Measurements from ENCODE around the gene SLC41A3.

The SLC41A3 gene

DNA sequence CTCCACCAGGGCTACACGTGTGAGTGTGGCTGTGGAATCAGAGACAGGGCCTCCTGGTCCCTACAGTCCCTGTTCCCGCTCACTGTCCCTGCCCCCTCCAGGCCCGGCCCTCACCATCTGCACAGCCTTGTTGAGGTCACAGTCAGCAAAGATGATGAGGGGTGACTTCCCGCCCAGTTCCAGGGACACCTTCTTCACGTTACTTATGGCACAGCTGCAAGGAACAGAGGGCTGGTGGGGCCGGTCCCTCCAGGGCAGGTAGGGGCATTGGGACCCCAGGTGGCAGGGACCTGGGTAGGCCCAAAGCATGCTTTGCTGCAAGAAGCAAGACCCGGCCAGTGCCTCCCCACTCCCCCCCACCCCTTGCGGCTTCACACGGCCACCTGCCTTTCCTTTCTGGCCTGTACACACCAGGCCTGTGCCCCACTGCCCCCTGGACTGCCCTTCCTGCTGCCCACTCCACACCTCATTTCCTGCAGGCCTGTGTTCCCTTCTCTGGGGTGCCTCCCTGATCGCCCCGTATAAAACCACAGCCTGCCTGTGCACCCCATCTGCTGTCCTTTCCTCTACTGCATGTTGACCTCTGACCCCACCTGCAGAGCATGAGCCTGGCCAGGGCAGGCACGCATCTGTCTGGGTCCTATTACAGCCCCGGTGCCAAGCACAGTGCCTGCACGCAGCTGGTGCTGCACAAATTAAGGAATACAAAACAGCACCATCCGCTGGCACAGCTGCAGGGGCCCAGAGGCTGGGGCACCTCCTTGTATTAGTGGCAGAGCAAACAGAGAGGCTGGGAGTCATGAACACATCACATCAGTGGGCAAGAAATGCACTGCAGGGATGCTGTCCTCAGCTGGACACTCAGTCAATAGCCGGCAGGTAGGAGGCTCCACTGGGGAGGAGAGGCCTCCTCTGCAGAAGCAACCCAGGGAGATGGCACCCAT lies 30.8 kb upstream of the SLC41A3 start:
- Histone ChIP-seq H3K27me3 (ENCODE audit: insufficient read depth, low read length, poor library complexity, severe bottlenecking) (no peaks in the 10 kb centered on the region), H3F3A (ENCODE audit: low read depth) (no peaks in the 10 kb centered on the region), H3K4me3 (ENCODE audit: low read length, poor library complexity, severe bottlenecking) (no peak overlapping the region), H3K79me2 (ENCODE audit: insufficient read depth, low read length) (no peaks in the 10 kb centered on the region), H3K9ac (ENCODE audit: low read depth, low read length, poor library complexity, severe bottlenecking) (no peak overlapping the region), H2AFZ (ENCODE audit: low read length) (no peak overlapping the region), H4K20me1 (ENCODE audit: insufficient read depth, low read length, poor library complexity, severe bottlenecking) (no peaks in the 10 kb centered on the region), H3K9me3 (ENCODE audit: insufficient read depth, low read depth, low read length) (no peaks in the 10 kb centered on the region), H3K9me2 (replicated peaks; ENCODE audit: low read depth, low read length) (no peaks in the 10 kb centered on the region), H3K4me1 (ENCODE audit: insufficient read depth, low read length, poor library complexity, severe bottlenecking) (no peaks in the 10 kb centered on the region), H3K4me2 (ENCODE audit: low read depth, low read length, poor library complexity, severe bottlenecking) (no peak overlapping the region), H3K36me3 (ENCODE audit: insufficient read depth, low read length) (no peaks in the 10 kb centered on the region)
- TF ChIP-seq EZH2phosphoT487 (IDR thresholded peaks at IDR 0.05; ENCODE audit: borderline replicate concordance), result no peak
- TF ChIP-seq, protein P1, sequence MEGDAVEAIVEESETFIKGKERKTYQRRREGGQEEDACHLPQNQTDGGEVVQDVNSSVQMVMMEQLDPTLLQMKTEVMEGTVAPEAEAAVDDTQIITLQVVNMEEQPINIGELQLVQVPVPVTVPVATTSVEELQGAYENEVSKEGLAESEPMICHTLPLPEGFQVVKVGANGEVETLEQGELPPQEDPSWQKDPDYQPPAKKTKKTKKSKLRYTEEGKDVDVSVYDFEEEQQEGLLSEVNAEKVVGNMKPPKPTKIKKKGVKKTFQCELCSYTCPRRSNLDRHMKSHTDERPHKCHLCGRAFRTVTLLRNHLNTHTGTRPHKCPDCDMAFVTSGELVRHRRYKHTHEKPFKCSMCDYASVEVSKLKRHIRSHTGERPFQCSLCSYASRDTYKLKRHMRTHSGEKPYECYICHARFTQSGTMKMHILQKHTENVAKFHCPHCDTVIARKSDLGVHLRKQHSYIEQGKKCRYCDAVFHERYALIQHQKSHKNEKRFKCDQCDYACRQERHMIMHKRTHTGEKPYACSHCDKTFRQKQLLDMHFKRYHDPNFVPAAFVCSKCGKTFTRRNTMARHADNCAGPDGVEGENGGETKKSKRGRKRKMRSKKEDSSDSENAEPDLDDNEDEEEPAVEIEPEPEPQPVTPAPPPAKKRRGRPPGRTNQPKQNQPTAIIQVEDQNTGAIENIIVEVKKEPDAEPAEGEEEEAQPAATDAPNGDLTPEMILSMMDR (conservative IDR thresholded peaks at IDR 0.05; ENCODE audit: low read length), result no peak

DNA sequence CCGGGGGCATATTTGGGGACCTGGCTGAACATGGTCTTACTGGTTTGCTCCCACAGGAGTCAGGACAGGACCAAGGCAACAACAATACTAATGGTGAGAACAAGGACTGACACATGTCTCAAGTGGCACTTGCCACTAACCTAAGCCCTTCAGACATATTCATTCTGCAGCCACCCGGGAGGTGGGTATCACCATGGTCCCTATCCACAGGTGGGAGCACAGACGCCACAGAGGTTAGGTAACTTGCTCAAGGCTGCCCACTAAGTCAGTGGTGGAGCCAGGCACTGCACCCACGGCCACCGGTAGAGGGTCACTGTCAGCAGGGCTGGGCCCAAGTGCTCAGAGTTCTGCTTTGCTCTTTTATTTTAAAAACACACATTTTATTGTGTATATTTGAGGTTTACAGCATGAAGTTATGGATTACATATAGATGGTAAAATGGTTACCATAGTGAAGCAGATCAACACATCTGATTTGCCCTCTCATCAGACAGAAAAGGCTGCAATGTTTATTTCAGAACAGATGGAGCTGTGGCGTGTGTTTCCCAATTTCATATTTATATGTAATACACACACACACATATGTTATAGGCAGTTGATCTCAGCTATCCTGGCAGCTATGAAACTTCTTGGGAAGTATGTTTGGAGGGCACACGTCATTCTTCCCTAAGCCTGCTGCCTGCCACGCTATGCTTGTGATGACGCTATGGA lies 30.0 kb upstream of the SLC41A3 start:
- Histone ChIP-seq H3F3A (ENCODE audit: low read depth) (no peaks in the 10 kb centered on the region), H3K4me1 (ENCODE audit: insufficient read depth, low read length, poor library complexity, severe bottlenecking) (no peaks in the 10 kb centered on the region), H3K79me2 (ENCODE audit: insufficient read depth, low read length) (no peaks in the 10 kb centered on the region), H3K4me2 (ENCODE audit: low read depth, low read length, poor library complexity, severe bottlenecking) (no peak overlapping the region), H3K9me2 (replicated peaks; ENCODE audit: low read depth, low read length) (no peaks in the 10 kb centered on the region), H3K27me3 (ENCODE audit: insufficient read depth, low read length, poor library complexity, severe bottlenecking) (no peaks in the 10 kb centered on the region), H3K36me3 (ENCODE audit: insufficient read depth, low read length) (no peaks in the 10 kb centered on the region), H3K9ac (ENCODE audit: low read depth, low read length, poor library complexity, severe bottlenecking) (no peak overlapping the region), H3K4me3 (ENCODE audit: low read length, poor library complexity, severe bottlenecking) (no peak overlapping the region), H4K20me1 (ENCODE audit: insufficient read depth, low read length, poor library complexity, severe bottlenecking) (no peaks in the 10 kb centered on the region), H2AFZ (ENCODE audit: low read length) (no peak overlapping the region), H3K9me3 (ENCODE audit: insufficient read depth, low read depth, low read length) (no peaks in the 10 kb centered on the region)
- TF ChIP-seq, protein P1 (conservative IDR thresholded peaks at IDR 0.05; ENCODE audit: low read length), result peak; percentile 58
- no peak for TF ChIP-seq EZH2phosphoT487 (IDR thresholded peaks at IDR 0.05; ENCODE audit: borderline replicate concordance)

DNA sequence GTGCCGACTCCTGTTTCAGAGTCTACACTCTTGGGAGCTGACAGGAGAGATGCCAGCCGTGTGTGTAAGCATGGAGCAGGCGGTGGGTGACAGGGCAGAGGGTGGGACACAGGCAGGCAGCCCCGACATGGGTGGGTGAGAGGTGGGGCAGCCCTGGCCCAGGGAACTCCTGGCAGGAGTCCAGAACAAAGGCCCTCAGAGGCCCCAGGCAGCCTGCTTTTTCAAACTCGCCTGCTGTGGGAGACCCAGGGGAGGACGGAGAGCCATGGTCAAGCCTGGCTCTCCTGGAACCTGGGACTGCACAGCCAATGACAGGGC lies 29.3 kb upstream of the SLC41A3 start:
- Histone ChIP-seq H2AFZ (ENCODE audit: low read length) (no peak overlapping the region), H3K79me2 (ENCODE audit: insufficient read depth, low read length) (no peaks in the 10 kb centered on the region), H4K20me1 (ENCODE audit: insufficient read depth, low read length, poor library complexity, severe bottlenecking) (no peaks in the 10 kb centered on the region), H3K4me1 (ENCODE audit: insufficient read depth, low read length, poor library complexity, severe bottlenecking) (no peaks in the 10 kb centered on the region), H3K4me3 (ENCODE audit: low read length, poor library complexity, severe bottlenecking) (no peak overlapping the region), H3K9me2 (replicated peaks; ENCODE audit: low read depth, low read length) (no peaks in the 10 kb centered on the region), H3K9ac (ENCODE audit: low read depth, low read length, poor library complexity, severe bottlenecking) (no peak overlapping the region), H3K27me3 (ENCODE audit: insufficient read depth, low read length, poor library complexity, severe bottlenecking) (no peaks in the 10 kb centered on the region), H3F3A (ENCODE audit: low read depth) (no peaks in the 10 kb centered on the region), H3K4me2 (ENCODE audit: low read depth, low read length, poor library complexity, severe bottlenecking) (no peak overlapping the region), H3K9me3 (ENCODE audit: insufficient read depth, low read depth, low read length) (no peaks in the 10 kb centered on the region), H3K36me3 (ENCODE audit: insufficient read depth, low read length) (no peaks in the 10 kb centered on the region)
- TF ChIP-seq, protein P1 (conservative IDR thresholded peaks at IDR 0.05; ENCODE audit: low read length), result no peak
- TF ChIP-seq EZH2phosphoT487 (IDR thresholded peaks at IDR 0.05; ENCODE audit: borderline replicate concordance), result no peak

Data from Loucy (cell line).